Measurements from ENCODE around the gene ZPLD1. TPM values are rescaled to one million over a fixed set of nuclear protein-coding genes. Genes with fewer than 3 reads are reported as not detected.

Gene ZPLD1
- total RNA-seq, 1 donor from 2014 or later, result not detected

- Mint-ChIP-seq H3K36me3 (ENCODE audit: low read depth) (no peaks in the 10 kb centered on the region), H3K4me3 (no peak overlapping the region), H3K9me3 (no peaks in the 10 kb centered on the region), H3K27ac (no peak overlapping the region), H3K27me3 (no peaks in the 10 kb centered on the region), H3K4me1 (peaks cover 6% of the 10 kb centered on the region)
- CTCF ChIA-PET, result no interaction called here
- DNase-seq, result no peak
- intact Hi-C loops (cut with micrococcal nuclease), result no loop called here
- POLR2A ChIA-PET, result interaction anchor here (0.6 kb wide), 1 partner anchor 108 kb away, joined by 3 read pairs; no protein-coding TSS in a partner anchor
- ATAC-seq (ENCODE audit: low read depth), result no peak
- no peak for TF ChIP-seq CTCF (IDR thresholded peaks at IDR 0.05)
Observed at GRCh38 chr3:102415553-102415952, 19.3 kb upstream of the ZPLD1 start.

GRCh38 chr3:102419786-102420185 is 15.0 kb upstream of the ZPLD1 start:
- Mint-ChIP-seq H3K27ac (no peak overlapping the region), H3K9me3 (no peaks in the 10 kb centered on the region), H3K4me1 (peaks cover 6% of the 10 kb centered on the region), H3K36me3 (ENCODE audit: low read depth) (no peaks in the 10 kb centered on the region), H3K27me3 (peaks cover 3% of the 10 kb centered on the region), H3K4me3 (no peak overlapping the region)
- ChIA-PET CTCF (no interaction called here), POLR2A (no interaction called here)
- DNase-seq (no peak), ATAC-seq (ENCODE audit: low read depth) (no peak)
- intact Hi-C loops (cut with micrococcal nuclease), result no loop called here
- TF ChIP-seq CTCF (IDR thresholded peaks at IDR 0.05), result no peak

GRCh38 chr3:102441832-102442231 is 7.0 kb downstream of the ZPLD1 start:
- Mint-ChIP-seq H3K4me1 (no peaks in the 10 kb centered on the region), H3K9me3 (no peaks in the 10 kb centered on the region), H3K4me3 (no peak overlapping the region), H3K27me3 (peaks cover 8% of the 10 kb centered on the region), H3K36me3 (ENCODE audit: low read depth) (no peaks in the 10 kb centered on the region), H3K27ac (no peak overlapping the region)
- ChIA-PET POLR2A (no interaction called here), CTCF (no interaction called here)
- intact Hi-C loops (cut with micrococcal nuclease), result no loop called here
- no peak for ATAC-seq (ENCODE audit: low read depth)
- no peak for DNase-seq
- no peak for TF ChIP-seq CTCF (IDR thresholded peaks at IDR 0.05)

- Mint-ChIP-seq H3K36me3 (ENCODE audit: low read depth) (no peaks in the 10 kb centered on the region), H3K4me3 (no peak overlapping the region), H3K9me3 (no peaks in the 10 kb centered on the region), H3K4me1 (no peaks in the 10 kb centered on the region), H3K27me3 (peaks cover 5% of the 10 kb centered on the region), H3K27ac (no peak overlapping the region)
- DNase-seq (no peak), ATAC-seq (ENCODE audit: low read depth) (no peak)
- no peak for TF ChIP-seq CTCF (IDR thresholded peaks at IDR 0.05)
- POLR2A ChIA-PET, result no interaction called here
- CTCF ChIA-PET, result no interaction called here
- intact Hi-C loops (cut with micrococcal nuclease), result no loop called here
Observed at GRCh38 chr3:102443021-102443420, 8.2 kb downstream of the ZPLD1 start.

DNA sequence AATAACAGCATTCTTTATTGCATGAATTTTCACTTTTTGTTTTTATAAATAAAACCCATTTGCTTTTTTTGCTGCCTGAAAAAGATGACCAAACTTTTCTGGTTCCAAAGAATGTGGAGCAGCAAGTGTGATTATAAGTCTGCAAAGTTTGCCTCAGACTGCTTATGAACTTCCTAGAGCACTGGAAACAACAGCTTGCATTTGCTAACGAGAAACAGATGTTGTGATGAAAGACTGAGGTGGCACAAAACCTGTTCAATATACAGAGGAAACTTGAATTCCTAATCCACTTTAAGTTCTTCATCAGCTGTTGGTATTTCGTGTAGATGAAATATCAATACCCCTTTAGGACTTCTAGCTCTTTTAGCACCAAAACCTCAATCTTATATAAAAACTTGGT is 9.3 kb downstream of the ZPLD1 start:
- Mint-ChIP-seq H3K4me3 (no peak overlapping the region), H3K9me3 (no peaks in the 10 kb centered on the region), H3K36me3 (ENCODE audit: low read depth) (no peaks in the 10 kb centered on the region), H3K27ac (no peak overlapping the region), H3K27me3 (no peaks in the 10 kb centered on the region), H3K4me1 (no peaks in the 10 kb centered on the region)
- TF ChIP-seq CTCF (IDR thresholded peaks at IDR 0.05), result no peak
- intact Hi-C loops (cut with micrococcal nuclease), result no loop called here
- ATAC-seq (ENCODE audit: low read depth), result no peak
- ChIA-PET CTCF (no interaction called here), POLR2A (no interaction called here)
- no peak for DNase-seq
